GM21737 (cell line): Measurements from ENCODE around the gene STAT4.

ENCODE experiments used
- ATAC-seq: cut with Tn5 transposase; IDR thresholded peaks from one replicate; pipeline ENCODE4 v1.9.1; 2021; ENCODE audit warnings: mild to moderate bottlenecking, moderate library complexity; ENCODE audit not compliant: unreplicated experiment

Gene STAT4, protein sequence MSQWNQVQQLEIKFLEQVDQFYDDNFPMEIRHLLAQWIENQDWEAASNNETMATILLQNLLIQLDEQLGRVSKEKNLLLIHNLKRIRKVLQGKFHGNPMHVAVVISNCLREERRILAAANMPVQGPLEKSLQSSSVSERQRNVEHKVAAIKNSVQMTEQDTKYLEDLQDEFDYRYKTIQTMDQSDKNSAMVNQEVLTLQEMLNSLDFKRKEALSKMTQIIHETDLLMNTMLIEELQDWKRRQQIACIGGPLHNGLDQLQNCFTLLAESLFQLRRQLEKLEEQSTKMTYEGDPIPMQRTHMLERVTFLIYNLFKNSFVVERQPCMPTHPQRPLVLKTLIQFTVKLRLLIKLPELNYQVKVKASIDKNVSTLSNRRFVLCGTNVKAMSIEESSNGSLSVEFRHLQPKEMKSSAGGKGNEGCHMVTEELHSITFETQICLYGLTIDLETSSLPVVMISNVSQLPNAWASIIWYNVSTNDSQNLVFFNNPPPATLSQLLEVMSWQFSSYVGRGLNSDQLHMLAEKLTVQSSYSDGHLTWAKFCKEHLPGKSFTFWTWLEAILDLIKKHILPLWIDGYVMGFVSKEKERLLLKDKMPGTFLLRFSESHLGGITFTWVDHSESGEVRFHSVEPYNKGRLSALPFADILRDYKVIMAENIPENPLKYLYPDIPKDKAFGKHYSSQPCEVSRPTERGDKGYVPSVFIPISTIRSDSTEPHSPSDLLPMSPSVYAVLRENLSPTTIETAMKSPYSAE

DNA sequence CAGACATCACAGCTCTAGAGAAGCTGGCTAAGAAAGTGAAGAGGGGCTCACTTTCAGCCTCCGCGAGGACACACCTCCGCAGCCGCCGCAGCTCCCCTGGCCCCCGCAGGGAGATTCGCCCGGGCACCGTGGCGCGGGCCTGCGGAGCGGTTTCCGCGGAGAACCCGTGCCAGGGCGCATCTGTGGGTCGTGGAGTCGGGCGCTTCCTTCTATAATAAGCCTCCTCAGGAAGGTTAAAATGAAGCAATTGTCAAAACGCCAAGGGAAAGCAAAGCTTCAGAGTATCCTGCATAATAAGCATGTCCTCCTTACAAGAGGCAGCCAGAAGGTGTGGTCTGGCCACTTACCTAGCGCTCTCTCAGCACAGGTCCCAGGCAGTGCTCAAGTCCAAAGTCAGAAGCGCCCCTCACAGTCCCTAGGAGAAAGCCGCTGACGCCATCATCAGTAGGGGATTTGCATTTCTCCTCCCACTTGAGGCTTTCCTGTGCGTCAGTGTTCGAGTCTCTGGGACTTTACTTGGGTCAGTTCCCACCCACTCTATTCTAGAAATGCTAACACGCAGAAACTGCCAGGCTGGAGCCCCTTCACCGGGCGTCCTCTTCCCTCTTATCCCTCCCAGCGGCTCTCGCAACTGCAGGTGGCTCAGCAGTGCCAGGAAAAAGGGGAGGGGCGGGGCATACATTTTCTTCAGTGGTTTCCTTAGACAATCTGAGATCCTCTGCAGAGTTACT, at the start of gene STAT4:
TSS of gene STAT4 (minus strand) at position 395 of the 731 bp plus-strand sequence. CDS start 2,791 bp downstream, outside the sequence.
- peak; percentile 79 for ATAC-seq

- no peak for ATAC-seq
Measured at GRCh38 chr2:191199929-191200512, 49.2 kb upstream of the STAT4 start.

DNA sequence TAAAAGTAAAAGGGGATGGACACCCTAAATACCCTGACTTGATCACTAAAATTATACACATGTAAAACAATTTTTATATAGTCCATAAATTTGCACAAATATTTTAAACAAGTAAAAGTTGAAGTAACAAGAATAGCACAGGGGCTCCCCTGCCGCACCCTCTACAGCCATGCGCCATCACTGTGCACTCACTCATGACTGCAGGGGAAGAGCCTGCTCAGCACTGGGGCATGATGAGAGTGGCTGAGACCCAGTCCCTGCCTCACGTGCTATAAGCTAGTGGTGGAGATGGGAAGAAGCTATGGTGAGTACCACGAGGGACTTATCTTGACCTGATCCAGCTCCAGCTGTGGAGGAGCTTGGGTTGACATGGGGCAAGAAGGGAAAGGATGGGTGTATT, 47.5 kb upstream of the STAT4 start:
- ATAC-seq, result no peak

DNA sequence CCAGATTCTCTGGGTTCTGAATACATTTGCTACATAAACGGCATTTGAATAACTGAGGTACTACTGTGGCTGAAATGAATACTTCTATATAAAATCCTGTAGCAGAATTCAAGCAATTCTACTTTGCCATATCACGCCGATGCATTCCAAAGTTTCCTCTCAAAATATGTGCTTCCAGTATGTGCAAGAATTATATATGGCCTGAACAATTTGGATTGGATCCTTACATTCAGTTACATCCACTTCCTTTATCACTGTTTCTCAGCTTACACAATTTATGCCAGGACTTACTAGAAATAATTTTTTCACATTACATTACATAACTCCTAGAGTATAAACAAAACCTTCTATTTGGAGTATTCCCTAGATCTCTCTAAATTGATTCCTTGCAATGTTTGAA, 46.3 kb upstream of the STAT4 start:
- ATAC-seq, result no peak

- no peak for ATAC-seq
Measured at GRCh38 chr2:191195021-191195420, 44.2 kb upstream of the STAT4 start.

GRCh38 chr2:191190861-191191552, 40.2 kb upstream of the STAT4 start:
- no peak for ATAC-seq

DNA sequence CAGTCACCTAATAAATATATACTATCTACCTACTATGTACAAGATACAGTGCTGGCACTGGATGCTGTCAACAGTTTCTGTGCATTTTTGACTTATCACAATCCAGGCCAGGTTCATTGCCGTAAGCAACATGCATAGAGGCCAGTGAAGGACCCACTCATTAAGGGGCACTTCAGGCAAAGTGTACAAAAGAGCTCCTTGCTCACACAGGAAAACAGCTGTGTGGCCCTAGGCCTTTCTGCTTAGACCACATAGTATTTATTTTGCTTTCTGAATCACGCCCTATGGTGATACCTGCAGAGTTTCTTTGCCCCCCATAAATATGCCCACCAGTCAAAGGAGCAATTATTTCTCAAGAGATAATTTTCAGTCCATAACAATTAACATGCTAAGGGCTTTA, 39.6 kb upstream of the STAT4 start:
- ATAC-seq, result no peak

GRCh38 chr2:191189112-191189635, 38.4 kb upstream of the STAT4 start:
- no peak for ATAC-seq

- ATAC-seq, result no peak
Measured at GRCh38 chr2:191188550-191189093, 37.8 kb upstream of the STAT4 start.

DNA sequence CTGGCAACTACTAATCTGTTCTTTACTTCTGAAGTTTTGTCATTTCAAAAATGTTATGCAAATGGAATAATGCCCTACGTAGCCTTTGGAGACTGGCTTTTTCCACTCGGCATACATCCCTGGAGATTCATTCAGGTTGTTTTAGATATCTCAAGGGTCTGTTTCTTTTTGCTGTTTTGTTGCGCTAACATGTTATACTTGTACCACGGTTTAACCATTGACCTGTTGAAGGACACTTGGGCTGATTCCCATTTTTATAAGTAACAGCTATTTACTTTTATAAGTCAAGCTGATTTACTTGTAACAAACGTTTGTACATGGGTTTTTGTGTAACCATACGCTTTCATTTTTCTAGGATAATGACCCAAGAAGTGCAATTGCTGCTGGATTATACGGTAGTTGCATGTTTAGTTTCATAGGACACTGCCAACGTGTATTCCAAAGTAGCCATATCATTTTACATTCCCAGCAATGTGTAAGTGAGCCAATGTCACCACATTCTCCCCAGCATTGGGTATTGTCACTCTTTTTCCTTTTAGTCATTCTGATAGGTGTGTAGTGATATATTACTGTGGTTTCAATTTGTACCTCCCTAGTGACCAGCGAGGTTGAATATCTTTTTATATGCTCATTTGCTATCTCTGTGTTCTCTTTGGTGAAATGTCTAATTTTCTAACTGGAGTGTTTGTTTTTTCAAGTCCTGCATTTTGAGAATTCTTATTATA, 36.5 kb upstream of the STAT4 start:
- ATAC-seq, result no peak

GRCh38 chr2:191184457-191184856, 33.7 kb upstream of the STAT4 start:
- no peak for ATAC-seq

DNA sequence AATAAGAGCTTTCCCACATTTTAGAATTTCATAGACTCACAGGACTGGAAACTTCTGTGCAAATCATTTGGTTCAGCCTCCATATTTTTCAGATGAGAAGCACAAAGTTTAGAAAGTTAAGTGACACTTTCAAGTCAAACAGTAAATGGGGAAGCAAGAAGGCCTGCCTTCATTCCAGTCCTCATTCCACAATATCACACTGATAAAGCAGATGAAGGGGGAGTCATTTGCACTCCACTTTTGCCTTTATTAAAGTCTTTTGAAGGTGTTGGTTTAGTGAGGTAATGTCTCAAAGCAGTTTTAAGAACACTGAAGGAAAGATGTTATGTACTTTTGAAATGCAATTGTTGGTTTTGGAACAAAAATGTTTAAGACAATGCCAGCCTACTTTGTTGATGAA, 32.7 kb upstream of the STAT4 start:
- no peak for ATAC-seq

GRCh38 chr2:191183081-191183480, 32.3 kb upstream of the STAT4 start:
- no peak for ATAC-seq

DNA sequence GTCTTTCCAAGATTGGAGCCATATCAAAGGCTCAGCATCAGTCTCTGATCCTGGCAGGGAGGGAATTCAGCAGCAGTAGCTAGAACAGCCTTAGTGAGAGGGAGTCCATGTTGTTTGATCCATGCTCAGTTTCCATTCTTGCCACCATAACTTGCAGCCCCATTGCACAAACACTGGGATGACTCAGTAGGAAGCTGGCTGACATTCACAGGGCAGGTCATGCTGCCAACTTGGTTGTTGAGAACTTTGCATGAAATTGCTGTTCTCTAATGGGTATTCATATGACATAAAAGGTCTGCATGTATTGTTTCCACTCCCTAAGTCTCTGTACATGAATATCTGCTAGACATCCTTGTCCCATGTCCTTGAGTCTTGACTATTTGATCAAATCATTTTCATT, 29.9 kb upstream of the STAT4 start:
- no peak for ATAC-seq

- ATAC-seq, result no peak
Measured at GRCh38 chr2:191180276-191180675, 29.5 kb upstream of the STAT4 start.

DNA sequence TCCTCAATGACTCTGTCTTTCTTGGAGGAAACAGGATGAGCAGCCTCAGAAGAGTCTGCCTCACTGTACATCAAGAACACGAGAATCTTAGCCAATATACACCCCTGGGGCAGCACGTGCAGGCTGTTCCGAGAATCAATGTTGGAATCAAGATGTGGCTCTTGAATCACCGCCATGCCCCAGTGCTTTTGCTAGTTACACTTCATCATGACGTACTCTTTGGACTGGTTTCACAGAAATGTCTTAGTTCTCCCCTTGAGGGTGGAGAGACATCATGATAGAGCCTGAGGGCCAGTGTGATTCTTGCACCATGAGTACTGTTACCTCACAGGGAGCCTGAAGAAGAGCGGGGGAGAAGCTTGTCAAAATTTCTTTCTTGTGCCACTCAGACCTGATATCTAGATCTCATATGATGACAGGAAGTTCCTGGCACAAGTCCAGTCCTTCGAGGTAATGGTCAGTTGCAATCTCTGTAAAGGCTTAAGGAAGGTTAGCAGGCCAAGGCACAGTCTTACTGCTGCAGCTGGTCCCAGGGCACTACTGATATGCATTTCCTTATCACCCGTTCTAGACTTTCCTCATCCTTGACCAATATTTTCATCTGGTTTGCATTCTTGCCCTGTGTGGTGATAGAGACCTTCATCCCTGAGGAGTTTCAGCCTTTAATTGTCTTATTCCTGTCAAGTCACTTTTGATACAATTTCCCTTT, 28.2 kb upstream of the STAT4 start:
- ATAC-seq, result no peak

- ATAC-seq, result no peak
Measured at GRCh38 chr2:191177751-191178736, 27.2 kb upstream of the STAT4 start.
